Measurements from ENCODE around the gene APCDD1.

Gene APCDD1

GRCh38 chr18:10453806-10454680 lies at the start of gene APCDD1:
TSS of gene APCDD1 (plus strand) at chr18:10454635. CDS start at chr18:10454982, 347 bp downstream.
- peak within 1 kb of the TSS; percentile 40 for H3K4me3 ChIP-seq (ENCODE audit: low read depth, low read length)

GRCh38 chr18:10405014-10405493 lies 49.4 kb upstream of the APCDD1 start:
- no peak overlapping the region for H3K4me3 ChIP-seq (ENCODE audit: low read depth, low read length)

- no peak overlapping the region for H3K4me3 ChIP-seq (ENCODE audit: low read depth, low read length)
Measured at GRCh38 chr18:10405816-10406663, 48.4 kb upstream of the APCDD1 start.

- no peak overlapping the region for H3K4me3 ChIP-seq (ENCODE audit: low read depth, low read length)
Measured at GRCh38 chr18:10408131-10408530, 46.3 kb upstream of the APCDD1 start.

- H3K4me3 ChIP-seq (ENCODE audit: low read depth, low read length) = no peak overlapping the region
Measured at GRCh38 chr18:10409041-10409440, 45.4 kb upstream of the APCDD1 start.

GRCh38 chr18:10410472-10411308 lies 43.7 kb upstream of the APCDD1 start:
- H3K4me3 ChIP-seq (ENCODE audit: low read depth, low read length) = no peak overlapping the region

GRCh38 chr18:10412933-10413332 lies 41.5 kb upstream of the APCDD1 start:
- H3K4me3 ChIP-seq (ENCODE audit: low read depth, low read length) = no peak overlapping the region

GRCh38 chr18:10413722-10414121 lies 40.7 kb upstream of the APCDD1 start:
- no peak overlapping the region for H3K4me3 ChIP-seq (ENCODE audit: low read depth, low read length)

GRCh38 chr18:10414293-10414842 lies 40.1 kb upstream of the APCDD1 start:
- H3K4me3 ChIP-seq (ENCODE audit: low read depth, low read length) = no peak overlapping the region

- H3K4me3 ChIP-seq (ENCODE audit: low read depth, low read length) = no peak overlapping the region
Measured at GRCh38 chr18:10416065-10416464, 38.4 kb upstream of the APCDD1 start.

- no peak overlapping the region for H3K4me3 ChIP-seq (ENCODE audit: low read depth, low read length)
Measured at GRCh38 chr18:10417191-10417590, 37.2 kb upstream of the APCDD1 start.

- H3K4me3 ChIP-seq (ENCODE audit: low read depth, low read length) = no peak overlapping the region
Measured at GRCh38 chr18:10417664-10418063, 36.8 kb upstream of the APCDD1 start.

- no peak overlapping the region for H3K4me3 ChIP-seq (ENCODE audit: low read depth, low read length)
Measured at GRCh38 chr18:10418836-10419235, 35.6 kb upstream of the APCDD1 start.

GRCh38 chr18:10419420-10420103 lies 34.9 kb upstream of the APCDD1 start:
- no peak overlapping the region for H3K4me3 ChIP-seq (ENCODE audit: low read depth, low read length)

- H3K4me3 ChIP-seq (ENCODE audit: low read depth, low read length) = no peak overlapping the region
Measured at GRCh38 chr18:10420561-10421352, 33.7 kb upstream of the APCDD1 start.

- no peak overlapping the region for H3K4me3 ChIP-seq (ENCODE audit: low read depth, low read length)
Measured at GRCh38 chr18:10421859-10422258, 32.6 kb upstream of the APCDD1 start.

- H3K4me3 ChIP-seq (ENCODE audit: low read depth, low read length) = no peak overlapping the region
Measured at GRCh38 chr18:10422731-10423130, 31.7 kb upstream of the APCDD1 start.

GRCh38 chr18:10424585-10425307 lies 29.7 kb upstream of the APCDD1 start:
- H3K4me3 ChIP-seq (ENCODE audit: low read depth, low read length) = no peak overlapping the region
